ENCODE data around the gene LIX1L.
"Not testable (repeated sequence)": the region's sequence is repeated elsewhere in the genome, so short reads cannot be mapped to it uniquely, and the experiment has no call there.

LIX1L gene

DNA sequence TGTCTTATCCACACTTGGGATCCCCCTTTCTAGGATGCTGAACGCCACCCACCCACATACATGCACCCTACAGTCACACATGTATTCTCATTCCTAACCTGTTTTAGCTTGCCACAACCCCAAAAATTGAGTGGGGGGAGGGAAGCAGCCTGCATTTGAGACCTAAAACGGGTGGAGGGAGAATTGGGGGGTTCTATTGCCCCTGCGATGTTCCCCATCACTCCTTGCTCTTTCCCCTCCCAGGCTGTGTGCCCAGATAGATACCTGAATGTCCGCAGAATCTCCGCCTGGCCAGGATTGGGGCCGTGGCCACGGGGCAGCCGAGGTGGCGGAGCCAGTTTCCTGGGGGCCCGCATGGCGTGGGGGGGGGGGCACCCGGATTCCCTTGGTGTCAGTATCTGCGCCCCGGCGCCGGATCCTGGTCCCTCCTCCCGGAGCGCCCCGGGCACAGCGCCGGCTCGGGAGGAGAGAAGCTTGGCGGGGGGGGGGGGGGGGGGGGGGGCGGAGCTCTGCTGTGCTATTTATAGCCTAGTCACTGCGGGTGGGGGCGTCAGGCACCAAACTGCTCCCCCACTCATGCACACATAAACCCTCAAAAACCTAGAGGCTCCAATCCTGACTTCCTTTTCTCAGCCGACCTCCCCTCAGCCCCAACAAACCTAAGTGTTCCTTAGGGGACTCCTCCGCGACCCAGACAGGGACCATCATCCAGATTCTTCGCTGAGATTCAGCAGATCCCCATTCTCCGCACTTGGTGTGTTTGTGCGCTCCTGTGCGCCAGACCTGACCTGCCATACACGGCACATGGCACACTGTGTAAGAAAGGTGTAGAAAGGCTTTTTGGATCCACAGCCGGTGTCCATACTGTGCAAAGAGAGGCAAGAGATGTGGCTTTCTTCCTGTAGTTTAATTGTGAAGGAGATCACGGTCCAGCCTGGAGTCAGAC lies 4.6 kb upstream of the LIX1L start:
- DNase-seq = peak; percentile 57

- no peak for DNase-seq
These were observed 3.8 kb upstream of the LIX1L start for GRCh38 chr1:145961425-145962156.

DNA sequence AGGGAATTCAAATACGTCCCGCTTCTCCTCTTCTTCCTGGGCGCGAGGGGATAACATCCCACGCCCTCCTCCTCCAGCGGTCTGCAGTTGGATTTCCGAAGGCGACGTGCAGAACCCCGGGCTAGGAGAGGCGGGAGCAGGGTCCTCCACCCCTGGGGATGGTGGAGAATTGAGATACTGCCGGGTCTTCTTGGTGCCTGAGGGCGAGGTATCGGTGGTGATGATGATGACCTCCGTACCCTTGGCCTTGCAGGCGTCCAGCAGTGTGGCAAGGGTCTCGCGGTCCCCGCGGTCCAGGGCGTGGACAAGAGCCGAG lies 3.2 kb upstream of the LIX1L start:
- DNase-seq = no peak

- peak; percentile 65 for DNase-seq
These were observed 2.8 kb upstream of the LIX1L start for GRCh38 chr1:145960468-145961108.

- DNase-seq = no peak
These were observed 2.2 kb upstream of the LIX1L start for GRCh38 chr1:145959957-145960467.

- no peak for DNase-seq
These were observed 1.5 kb upstream of the LIX1L start for GRCh38 chr1:145959333-145959732.

DNA sequence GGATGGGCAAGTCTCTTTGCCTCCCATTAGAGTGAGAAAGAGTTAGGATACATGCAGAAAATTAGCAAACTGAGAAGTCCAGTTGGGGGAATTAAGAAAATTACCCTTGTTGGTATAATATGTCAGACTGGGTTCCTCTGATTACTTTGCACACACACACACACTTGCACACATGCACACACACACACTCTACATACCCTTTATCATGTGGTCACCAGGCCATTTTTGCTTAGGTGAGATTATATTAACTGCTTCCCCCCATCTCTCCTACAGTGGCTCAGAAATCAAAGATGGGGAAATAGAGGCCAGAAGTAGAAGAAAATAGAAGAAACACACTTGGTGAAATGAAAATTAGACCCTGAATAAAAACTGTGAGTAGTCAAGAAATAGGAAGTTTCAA lies 917 bp upstream of the LIX1L start:
- no peak for DNase-seq

DNA sequence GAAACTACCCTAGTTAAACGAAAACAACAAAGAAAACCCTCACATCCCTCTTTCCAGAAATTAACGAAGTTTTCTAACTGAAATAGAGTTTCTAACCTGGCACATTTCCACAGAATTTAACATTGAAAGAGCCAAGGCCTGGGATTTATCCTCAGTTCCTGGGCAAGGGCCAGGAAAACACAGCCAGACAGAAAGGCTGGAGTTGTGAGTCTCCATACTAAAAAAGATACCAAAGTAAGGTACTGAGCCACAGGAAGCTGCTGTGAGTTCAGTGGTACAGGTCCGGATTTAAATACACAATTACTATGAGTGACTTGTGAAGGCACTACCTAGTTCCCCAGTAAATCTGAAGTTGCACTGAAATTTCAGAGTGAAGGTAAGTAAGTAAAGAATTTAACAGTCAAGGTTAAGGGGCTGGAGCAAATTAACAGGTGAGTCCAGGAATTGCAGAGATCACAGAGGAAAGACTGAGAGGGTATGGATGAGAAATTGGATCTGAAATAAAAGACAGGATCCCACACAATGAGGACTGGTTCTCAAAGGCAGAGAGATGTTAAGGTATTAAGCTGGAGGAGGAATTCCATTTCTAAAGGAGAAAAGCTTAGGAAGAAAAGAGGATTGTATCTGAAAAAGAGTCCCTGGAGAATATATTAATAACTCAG lies 905 bp downstream of the LIX1L start:
- DNase-seq = no peak

GRCh38 chr1:145956361-145956760 lies 1.5 kb downstream of the LIX1L start:
- DNase-seq = no peak

- no peak for DNase-seq
These were observed 2.4 kb downstream of the LIX1L start for GRCh38 chr1:145955436-145955835.

DNA sequence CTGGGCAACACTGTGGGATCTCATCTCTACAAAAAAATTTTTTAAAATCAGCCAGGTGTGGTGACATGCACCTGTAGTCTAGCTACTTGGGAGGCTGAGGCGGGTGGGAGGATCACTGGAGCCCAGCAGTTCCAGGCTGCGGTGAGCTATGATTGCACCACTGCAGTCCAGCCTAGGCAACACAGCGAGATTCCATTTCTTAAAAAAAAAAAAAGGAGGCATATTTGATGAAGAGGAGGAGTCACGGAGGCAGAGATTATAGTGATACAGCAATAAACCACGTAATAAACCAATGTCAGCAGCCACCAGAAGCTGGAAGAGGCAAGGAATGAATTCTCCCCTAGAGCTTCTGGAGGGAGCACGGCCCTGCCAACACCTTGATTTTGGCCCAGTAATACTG lies 4.0 kb downstream of the LIX1L start:
- DNase-seq = no peak

DNA sequence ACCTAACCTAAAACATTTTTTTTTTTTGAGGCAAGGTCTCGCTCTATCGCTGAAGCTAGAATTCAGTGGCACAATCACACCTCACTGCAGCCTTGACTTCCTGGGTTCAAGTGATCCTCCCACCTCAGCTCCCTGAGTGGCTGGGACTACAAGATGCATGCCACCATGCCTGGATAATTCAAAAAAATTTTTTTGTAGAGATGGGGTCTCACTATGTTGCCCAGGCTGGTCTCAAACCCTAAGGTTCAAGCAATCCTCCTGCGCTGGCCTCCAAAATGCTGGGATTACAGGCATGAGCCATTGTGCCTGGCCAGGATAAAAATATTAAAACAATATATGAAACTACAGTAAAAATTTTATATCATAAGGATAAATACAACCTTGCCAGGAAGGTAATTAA lies 4.9 kb downstream of the LIX1L start:
- DNase-seq = no peak

DNA sequence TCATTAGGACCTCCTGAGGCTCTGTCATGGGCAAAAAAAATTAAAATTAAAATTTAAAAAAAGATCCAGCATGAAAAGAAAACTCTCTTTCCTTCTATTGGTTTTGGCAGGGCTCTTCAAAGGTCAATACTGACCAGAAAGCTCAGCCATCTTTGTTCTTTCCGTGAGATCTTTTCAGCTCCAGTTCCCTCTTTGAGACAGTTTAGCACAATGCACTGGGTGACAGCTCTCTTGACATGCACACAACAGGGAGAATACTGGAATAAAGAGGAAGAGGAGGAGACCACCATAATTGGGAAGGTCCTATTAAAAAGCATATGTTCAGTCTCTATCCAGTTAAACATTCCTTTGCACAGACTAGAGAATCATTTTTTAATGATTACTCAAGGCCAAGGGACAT lies 6.3 kb downstream of the LIX1L start:
- no peak for DNase-seq

DNA sequence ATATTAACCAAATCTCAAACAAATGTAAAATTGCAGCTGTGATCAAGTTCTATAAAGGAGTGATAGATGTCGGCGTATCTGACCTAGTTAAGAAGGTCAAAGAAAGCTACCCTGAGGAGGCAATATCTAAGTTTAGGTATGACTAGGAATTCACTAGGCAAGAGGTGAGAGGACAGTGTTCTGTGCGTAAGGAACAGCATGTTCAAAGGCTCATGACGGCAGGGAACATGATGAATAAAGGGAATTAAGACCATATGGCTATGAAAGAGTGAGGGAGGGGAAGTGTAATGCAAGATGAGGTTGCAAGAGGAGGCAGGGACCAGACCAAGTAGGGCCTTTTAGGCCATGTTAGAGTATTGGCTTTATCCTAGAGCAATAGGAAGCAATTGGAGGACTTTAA lies 8.6 kb downstream of the LIX1L start:
- no peak for DNase-seq

- no peak for DNase-seq
These were observed 10.3 kb downstream of the LIX1L start for GRCh38 chr1:145947551-145947950.

- no peak for DNase-seq
These were observed 11.3 kb downstream of the LIX1L start for GRCh38 chr1:145946477-145946986.

DNA sequence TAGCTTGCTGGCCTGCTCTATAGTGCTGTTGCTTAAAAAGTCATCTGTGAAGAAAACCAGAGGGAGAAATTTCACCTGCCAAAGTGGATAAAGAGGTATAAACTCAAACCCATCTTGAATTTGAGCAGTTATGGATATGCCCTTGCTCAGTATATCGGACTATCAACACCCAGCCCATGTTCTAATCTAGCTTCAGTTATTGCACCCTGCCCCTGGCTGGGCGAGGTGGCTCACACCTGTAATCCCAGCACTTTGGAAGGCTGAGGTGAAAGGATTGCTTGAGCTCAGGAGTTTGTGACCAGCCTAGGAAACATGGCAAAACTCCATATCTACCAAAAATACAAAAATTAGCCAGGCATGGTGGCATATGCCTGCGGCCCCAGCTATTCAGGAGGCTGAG lies 13.3 kb downstream of the LIX1L start:
- no peak for DNase-seq

- no peak for DNase-seq
These were observed 14.9 kb downstream of the LIX1L start for GRCh38 chr1:145942871-145943270.

DNA sequence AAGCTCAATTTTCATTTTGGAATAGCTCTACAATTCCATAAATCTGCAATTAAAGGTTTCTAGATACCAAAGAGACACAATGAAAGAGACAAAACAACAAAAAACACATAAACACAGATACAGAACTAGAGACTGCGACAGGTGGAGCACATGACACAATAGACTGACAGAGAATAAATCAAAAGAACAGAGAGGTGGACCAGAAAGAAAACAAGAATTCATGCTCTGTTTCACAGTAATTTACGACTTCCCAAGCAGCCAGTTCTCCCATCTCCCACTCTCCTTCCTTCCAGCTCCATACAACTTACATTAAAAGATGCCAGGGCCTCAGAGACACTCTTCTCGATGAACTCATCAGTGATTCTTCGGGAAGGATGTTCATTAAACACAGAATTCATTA lies 15.4 kb downstream of the LIX1L start:
- DNase-seq = no peak

DNA sequence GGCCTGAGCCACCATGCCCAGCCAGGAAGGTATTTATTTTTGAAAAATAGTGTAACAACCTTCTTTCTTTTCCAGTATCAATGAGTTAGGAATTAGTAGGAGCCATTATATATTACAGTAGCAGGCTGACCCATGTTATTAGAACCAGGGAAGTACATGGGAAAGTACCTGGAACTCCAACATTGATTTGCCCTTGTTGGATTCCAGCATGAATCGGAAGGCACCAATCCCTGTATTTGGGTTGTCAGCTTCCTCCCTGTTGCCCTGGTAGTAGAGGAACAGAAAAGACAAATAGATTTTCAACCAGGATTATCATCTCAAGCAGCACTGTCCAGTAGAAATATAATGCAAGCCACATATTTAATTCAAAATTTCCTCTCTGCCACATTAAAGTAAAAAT lies 20.4 kb downstream of the LIX1L start:
- DNase-seq = no peak

DNA sequence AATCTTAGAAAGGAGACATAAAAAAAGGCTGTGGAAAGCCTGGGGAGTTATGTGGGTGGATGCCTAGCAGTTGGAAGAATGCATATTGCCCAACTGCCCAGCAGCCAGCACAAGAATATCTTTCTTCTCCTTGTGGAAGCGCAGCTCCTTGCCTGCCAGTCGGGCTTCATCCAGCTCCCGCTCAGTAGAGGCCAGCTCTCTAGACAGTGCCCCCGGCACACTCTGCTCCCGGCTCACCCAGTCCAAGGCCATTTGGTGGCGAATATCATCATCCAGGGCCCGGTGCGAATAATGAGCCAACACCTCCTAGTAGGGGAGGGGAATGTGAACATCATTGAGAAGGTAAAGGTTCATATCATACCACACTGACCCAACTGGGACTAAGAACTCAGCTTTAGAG lies 21.6 kb downstream of the LIX1L start:
- DNase-seq = no peak

- DNase-seq = no peak
These were observed 22.1 kb downstream of the LIX1L start for GRCh38 chr1:145935708-145936107.

DNA sequence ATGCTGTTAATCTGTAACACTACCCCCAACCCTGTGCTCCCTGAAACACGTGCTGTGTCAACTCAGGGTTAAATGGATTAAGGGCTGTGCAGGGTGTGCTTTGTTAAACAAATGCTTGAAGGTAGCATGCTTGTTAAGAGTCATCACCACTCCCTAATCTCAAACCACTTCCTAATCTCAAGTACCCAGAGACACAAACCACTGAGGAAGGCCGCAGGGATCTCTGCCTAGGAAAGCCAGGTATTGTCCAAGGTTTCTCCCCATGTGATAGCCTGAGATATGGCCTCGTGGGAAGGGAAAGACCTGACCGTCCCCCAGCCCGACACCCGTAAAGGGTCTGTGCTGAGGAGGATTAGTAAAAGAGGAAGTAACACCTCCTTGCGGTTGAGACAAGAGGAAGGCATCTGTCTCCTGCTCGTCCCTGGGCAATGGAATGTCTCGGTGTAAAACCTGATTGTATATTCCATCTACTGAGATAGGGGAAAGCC lies 25.3 kb downstream of the LIX1L start:
- not testable (repeated sequence) for DNase-seq

All from DMS79 treated with DMSO at 0.1 percent for 48 hours (cell line).